HG03097 (cell line): ENCODE results near the gene DTX1.
"Not testable (repeated sequence)": the region's sequence is repeated elsewhere in the genome, so short reads cannot be mapped to it uniquely, and the experiment has no call there.

Experiments used
- ATAC-seq: cut with Tn5 transposase; IDR thresholded peaks from one replicate; pipeline ENCODE4 v1.9.1; 2021; ENCODE audit not compliant: unreplicated experiment, low FRiP score

Gene DTX1

DNA sequence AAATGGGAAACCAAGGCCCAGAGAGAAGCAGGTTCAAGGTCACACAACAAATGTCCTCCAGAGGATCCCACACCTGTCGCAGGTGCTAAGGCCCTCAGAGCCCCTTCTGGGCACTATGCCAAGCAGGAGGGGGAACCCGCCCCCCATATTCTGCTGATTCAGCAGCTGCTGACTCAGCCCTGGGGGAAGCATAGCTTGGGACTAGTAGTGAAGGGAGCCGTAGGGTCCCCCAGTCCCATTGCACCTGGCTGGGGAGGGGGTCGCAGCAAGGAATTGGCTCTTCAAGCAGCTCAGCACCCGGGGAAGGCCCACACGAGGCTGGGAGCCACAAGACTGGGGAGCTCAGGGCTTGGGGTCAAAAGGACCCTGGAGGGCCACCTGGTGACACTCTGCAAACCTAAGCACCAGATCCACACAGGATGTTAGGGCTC, 78.0 kb downstream of the DTX1 start:
- no peak for ATAC-seq

DNA sequence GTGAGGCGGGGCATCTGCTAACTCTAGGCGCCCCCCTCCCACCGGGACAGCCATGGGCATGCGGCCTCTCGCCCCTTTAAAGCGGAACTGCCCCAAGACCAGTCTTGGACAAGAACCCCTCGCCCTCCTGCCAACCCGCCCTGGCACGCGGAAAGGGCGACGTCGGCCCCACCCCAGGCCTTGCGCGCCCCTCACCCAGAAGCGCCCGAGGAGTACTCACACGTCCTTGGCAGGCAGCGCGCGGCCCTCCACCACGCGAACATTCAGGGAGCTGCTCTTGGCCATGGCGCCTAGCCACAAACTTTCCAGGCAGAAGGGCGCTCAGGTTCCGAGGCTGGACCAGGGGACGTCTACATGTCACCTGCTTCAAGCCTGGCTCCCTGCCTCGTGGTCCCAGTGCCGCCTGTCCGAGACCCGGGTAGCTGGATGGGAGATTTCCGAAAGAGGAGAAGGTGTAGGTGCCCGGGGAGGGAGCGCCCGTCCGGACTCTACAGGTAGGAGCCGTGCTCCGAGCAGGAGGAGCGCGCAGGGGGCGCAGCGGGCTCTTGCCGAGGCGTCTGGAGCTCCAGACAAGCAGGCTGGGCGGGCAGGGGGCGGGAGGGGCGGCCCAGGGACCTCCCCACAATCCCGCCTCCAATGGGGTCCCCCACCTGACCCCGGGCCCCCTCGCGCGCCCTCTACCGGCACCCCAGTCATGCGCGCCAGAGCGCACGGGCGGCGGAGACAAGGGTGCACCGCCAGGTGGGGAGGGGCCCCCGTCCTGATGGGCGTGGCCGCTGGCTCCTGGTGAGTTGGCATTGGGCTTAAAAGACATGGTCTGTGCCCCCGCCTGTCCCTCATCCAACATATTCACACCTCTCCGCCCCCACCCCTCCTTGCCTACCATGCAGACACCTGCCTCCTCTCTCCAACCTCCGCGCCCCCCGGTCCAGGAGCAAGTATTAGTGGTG, 78.9 kb downstream of the DTX1 start, which contains the start of gene RASAL1:
RASAL1 (minus strand) TSS at position 584 of the 950 bp plus-strand sequence; CDS start at position 285, 299 bp downstream.
- no peak for ATAC-seq

DNA sequence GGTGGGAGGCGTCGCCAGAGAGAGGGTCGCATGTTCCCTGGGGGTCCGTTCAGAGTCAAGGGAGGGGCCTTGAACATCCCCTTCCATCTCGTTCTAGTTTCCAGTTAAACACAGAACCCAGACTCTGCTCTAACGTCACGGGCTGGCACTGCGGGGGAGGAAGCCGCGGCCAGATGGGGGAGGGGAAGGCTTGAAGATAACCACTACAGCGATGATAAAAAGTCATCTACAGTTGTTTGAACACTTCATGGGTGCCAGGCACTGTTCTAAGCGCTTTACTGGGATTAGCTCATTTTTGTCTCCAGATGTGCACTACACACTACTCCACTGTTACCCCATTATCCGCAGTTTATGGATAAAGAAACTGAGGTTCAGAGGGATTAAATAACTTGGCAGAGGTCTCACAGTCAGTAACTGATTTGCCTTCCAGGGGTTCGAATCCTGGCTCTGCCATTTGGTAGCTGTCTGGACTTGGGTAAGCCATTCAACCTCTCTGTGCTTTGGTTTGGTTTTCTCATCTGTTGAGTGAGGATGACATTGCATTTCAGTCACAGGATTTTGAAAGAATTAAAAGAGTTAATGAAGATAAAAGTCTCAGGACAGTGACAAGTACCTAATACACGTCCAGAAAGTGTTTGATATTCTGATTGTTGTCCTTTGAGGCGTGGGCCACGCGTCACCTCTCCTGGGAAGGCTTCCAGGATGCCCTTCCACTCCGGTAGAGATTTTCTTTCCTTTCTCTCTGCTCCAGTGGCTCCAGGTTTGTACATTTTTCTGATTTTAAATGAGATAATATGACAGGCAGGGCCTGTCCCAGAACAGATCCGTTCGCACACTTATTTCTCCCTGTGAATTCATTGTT, 79.8 kb downstream of the DTX1 start:
- ATAC-seq, result no peak

DNA sequence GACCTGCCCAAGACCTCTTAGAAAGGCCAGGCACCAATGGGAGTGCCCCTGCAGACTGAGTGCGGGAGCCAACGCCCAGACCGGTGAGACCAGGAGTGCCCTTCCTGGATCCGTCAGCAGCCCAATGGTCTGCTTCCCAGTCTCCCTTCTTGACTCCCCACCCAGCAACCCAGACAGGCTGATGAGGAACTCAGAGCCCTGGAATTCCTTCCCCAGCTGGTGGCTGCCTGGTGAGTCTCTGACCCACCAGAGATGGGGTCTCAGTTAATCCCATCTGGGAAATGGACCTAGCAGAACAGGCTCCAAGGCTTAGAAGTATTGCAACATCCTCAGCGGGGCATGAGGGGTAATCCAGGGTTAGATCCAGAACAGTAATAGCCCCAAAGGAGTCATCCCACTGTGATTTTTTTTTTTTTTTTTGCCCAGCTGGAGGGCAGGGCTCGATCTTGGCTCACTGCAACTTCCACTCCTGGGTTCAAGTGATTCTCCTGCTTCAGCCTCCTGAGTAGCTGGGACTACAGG, 80.5 kb downstream of the DTX1 start:
- no peak for ATAC-seq

DNA sequence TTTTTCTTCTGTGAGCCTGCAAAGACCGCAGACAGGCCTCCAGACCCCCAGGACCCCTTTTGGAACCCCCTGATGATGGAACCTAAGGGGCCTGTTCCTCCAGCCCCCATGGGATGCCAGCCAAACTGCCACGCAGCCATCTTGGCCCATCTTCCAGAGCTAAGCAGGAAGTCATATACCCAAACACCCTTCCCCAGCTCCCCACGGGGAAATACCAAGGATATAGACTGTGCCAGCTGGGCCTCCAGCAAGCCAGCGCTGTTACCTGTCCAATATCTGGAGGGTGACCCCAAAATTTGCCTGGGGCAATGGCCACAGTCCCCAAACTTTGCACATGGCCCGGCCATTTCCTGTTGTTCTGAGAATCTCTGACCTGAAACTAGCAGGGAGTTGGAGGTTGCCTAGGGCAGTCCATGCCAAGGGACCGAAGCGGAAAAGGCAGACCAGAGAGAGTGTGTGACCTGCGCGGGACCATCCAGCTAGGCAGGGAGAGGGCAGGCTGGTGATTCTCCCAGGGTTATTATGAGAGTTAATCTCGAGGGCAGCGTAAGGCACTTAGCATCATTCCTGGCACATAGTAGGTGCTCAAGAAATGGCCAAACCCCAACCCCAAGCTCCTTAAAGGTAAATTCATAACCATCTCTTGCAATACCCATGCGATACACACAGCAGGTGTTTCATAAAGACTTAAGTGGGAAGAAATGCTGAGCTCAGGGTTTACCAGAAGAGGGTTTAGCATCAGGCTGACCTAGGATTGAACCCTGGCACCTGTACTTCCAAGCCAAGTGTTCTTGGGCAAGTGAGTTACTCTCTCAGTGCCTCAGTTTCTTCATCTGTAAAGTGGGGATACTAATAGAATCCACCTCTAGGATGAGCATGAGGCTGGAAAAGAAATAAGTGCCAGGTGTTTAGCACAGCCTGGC, 81.6 kb downstream of the DTX1 start:
- ATAC-seq, result no peak

DNA sequence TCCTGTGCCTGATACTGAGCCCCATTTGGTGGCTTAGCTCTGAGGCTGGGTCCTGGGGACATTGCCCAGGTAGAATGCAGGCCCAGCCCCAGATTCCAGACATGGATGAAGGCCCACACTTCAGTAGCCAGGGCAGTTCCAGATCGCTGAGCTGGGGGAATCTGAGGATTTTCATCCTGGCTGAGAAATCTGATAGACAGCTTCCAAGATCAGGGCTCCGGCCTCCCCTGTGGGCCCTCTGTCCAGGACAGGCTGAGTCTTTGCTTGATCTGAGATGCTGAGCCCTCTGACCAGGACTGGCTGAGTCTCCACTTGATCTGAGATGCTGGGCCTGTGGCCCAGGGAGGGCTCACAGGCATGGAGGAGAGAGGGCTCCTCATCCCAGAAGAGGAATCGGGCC, 82.3 kb downstream of the DTX1 start:
- no peak for ATAC-seq

DNA sequence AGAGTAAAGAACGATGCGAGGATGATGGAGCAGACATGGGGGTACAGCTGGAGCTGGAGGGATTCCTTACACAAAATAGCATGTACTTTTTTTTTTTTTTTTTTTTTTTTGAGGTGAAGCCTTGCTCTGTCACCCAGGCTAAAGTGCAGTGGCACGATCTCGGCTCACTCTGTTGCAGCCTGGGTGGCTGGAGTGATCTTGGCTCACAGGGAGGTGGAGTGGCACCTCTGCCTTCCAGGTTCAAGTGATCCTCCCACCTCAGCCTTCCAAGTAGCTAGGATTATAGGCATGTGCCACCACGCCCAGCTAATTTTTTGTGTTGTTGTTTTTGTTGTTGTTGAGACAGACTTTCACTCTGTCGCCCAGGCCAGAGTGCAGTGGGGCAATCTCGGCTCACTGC, 84.2 kb downstream of the DTX1 start:
- no peak for ATAC-seq

DNA sequence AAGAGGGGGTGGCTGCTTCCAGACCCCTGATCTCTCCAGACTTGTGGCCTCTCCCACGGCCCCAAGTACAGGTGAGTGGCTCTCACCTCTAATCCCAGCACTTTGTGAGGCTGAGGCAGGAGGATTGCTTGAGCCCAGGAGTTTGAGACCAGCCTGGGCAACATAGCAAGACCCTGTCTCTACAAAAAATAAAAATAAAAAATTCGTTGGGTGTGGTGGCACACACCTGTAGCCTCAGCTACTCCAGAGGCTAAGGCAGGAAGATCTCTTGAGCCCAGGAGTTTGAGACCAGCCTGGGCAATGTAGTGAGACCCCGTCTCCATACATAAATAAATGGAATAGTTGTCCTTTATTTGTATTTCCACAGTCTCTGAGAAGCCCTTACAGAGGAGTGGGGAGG, 85.2 kb downstream of the DTX1 start:
- not testable (repeated sequence) for ATAC-seq

DNA sequence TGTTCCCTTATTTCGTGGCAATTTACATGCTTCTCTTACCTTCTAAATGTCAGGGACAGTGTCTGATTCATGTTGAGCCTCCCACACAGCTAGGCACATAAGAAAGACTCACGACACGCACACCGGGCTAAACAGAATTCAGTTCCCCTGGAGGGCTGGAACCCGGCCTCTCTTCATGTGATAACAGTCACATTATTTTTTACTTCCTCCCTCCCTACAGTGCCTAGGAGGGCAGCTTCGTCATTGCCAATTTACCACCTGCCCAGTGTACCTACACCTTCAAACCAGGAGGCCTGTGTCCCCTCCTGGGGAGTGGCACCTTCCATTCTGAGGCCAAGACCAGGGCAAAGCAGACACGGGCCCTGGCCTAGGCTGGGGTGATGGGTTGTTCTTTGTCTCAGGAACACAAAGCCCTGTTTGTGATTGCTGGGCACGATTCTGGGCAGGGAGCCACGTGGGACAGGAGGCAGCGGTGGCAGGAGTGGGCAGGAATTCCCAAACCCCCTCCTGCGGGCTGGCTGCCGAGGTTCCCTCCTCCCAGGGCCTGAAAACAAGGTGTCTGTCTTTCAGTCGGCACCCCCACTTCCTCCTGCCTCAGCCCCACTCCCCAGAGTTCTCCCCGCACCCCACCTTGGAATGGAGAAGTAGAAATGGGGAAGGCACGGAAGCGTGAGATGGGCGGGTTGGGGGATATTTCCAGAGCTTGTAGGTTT, 85.8 kb downstream of the DTX1 start:
- no peak for ATAC-seq

DNA sequence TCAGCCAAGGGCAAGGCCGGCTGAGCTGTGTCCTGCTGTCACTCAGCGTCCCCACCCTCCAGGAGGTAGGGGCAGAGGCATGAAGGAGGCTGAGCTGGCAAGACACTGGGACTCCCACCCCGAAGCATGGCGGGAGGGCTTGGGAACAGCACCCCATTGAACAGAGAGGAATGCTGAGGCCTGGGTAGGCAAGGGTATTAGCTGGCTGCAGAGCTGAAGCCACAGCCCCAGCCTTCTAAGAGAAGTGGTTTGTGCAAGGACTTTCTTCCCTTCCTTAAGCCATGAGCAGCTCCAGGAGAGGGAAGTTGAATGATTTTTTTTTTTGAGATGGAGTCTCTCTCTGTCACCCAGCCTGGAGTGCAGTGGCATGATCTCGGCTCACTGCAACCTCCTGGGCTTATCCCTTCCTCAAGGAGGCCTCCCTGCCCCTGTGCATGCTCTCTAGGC, 86.4 kb downstream of the DTX1 start:
- no peak for ATAC-seq

DNA sequence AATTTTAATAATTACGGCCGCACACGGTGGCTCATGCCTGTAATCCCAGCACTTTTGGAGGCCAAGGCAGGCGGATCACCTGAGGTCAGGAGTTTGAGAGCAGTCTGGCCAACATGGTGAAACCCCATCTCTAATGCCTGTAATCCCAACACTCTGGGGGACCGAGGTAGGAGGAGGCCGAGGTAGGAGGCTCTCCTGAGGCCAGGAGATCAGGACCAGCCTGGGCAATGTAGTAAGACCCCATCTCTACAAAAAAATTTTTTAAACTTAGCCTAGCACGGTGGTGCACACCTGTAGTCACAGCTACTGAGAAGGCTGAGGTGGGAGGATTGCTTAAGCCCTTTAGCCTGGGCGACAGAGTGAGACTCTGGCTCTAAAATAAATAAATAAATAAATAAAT, 87.4 kb downstream of the DTX1 start:
- no peak for ATAC-seq

DNA sequence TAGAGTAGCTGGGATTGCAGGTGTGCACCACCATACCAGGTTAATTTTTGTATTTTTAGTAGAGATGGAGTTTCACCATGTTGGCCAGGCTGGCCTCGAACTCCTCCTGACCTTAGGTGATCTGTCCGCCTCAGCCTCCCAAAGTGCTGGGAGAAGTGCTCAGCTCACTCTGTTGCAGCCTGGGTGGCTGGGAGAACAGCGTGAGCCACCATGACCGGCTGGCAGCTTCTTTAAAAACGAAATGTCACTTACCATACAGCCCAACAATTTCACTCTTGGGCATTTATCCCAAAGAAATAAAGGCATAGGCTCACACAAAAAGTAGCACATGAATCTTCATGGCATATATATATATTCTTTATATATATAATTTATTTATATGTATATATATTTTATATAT, 88.3 kb downstream of the DTX1 start:
- ATAC-seq, result no peak

DNA sequence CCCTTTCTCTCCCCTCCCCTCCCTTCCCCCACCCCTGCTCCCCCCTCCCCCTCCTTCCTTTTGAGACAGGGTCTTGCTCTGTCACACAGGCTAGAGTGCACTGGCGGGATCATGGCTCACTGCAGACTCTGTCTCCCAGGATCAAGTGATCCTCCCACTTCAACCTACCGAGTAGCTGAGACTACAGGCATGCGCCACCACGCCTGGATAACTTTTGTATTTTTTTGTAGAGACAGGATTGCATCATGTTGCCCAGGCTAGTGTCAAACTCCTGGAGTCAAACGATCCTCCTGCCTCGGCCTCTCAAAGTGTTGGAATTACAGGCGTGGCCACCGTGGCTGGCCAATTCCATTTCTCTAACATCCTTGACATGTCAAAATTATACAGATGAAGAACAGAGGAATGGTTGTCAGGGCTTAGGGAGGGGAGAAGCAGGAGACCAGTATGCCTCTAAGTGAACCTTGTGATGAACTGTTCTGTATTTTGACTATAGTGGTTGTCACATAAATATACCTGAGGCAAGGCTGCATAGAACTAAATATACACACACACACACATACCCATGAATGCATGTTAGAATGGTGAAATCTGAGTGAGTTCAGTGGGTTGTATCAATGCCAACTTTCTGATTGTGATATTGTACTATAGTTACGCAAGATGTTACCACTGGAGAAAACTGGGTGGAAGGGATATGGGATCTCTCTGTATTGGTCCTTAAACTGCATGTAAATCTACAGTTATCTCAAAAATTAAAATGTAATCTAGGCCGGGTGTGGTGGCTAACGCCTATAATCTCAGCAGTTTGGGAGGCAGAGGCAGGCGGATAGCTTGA, 89.4 kb downstream of the DTX1 start:
- no peak for ATAC-seq

DNA sequence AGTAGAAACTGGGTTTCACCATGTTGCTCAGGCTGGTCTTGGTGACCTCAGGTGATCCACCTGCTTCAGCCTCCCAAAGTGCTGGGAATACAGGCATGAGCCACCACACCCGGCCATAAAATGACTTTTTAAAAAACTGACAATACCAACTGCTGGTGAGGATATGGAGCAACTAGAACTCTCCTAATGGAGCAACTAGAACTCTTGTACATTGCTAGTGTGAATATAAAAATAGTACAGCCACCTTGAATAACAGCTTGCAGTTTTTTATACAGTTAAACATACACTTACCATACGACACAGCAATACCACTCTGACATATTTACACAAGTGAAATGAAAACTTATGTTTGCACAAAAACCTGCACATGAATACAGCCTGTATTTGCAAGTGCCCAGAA, 90.5 kb downstream of the DTX1 start:
- no peak for ATAC-seq
